ENCODE measurements around the gene HMGB2.

The HMGB2 gene

GRCh38 chr4:173333658-173334084, 487 bp downstream of the HMGB2 start:
- no peak for FAIRE-seq

GRCh38 chr4:173332963-173333657, 1.0 kb downstream of the HMGB2 start:
- FAIRE-seq = no peak

- FAIRE-seq = no peak
Observed at GRCh38 chr4:173332021-173332487, 2.1 kb downstream of the HMGB2 start.

GRCh38 chr4:173330590-173330989, 3.6 kb downstream of the HMGB2 start:
- no peak for FAIRE-seq

- no peak for FAIRE-seq
Observed at GRCh38 chr4:173328236-173328901, 5.8 kb downstream of the HMGB2 start.

GRCh38 chr4:173325007-173325736, 9.0 kb downstream of the HMGB2 start:
- FAIRE-seq = peak; percentile 27

GRCh38 chr4:173319696-173320095, 14.5 kb downstream of the HMGB2 start:
- FAIRE-seq = no peak

- peak; percentile 98 for FAIRE-seq
Observed at GRCh38 chr4:173318648-173319211, 15.4 kb downstream of the HMGB2 start.

- peak; percentile 68 for FAIRE-seq
Observed at GRCh38 chr4:173318240-173318639, 15.9 kb downstream of the HMGB2 start.

GRCh38 chr4:173317004-173317403, 17.2 kb downstream of the HMGB2 start:
- no peak for FAIRE-seq

GRCh38 chr4:173316060-173316459, 18.1 kb downstream of the HMGB2 start:
- FAIRE-seq = no peak

GRCh38 chr4:173314715-173315114, 19.4 kb downstream of the HMGB2 start:
- FAIRE-seq = no peak

- no peak for FAIRE-seq
Observed at GRCh38 chr4:173311368-173311767, 22.8 kb downstream of the HMGB2 start.

- FAIRE-seq = no peak
Observed at GRCh38 chr4:173307778-173308177, 26.4 kb downstream of the HMGB2 start.

- peak; percentile 88 for FAIRE-seq
Observed at GRCh38 chr4:173301518-173302201, 32.5 kb downstream of the HMGB2 start.

GRCh38 chr4:173294444-173294843, 39.7 kb downstream of the HMGB2 start:
- no peak for FAIRE-seq

GRCh38 chr4:173293663-173294062, 40.5 kb downstream of the HMGB2 start:
- no peak for FAIRE-seq

- FAIRE-seq = no peak
Observed at GRCh38 chr4:173291899-173292298, 42.3 kb downstream of the HMGB2 start.

- FAIRE-seq = no peak
Observed at GRCh38 chr4:173289353-173289727, 44.8 kb downstream of the HMGB2 start.

GRCh38 chr4:173288698-173289352, 45.3 kb downstream of the HMGB2 start:
- FAIRE-seq = no peak

- FAIRE-seq = no peak
Observed at GRCh38 chr4:173288296-173288695, 45.9 kb downstream of the HMGB2 start.

GRCh38 chr4:173287486-173287885, 46.7 kb downstream of the HMGB2 start:
- FAIRE-seq = no peak
